ENCODE data around the gene EMP3. TPM values are rescaled to one million over a fixed set of nuclear protein-coding genes. Genes with fewer than 3 reads are reported as not detected.

EMP3 gene
- total and polyA plus RNA-seq, 2 of the 13 experiments (the other 11 are each of a cell fraction or from before 2014, with no cell fraction given) = 2.2 to 7.8 TPM

GRCh38 chr19:48321622-48322591 is 3.4 kb upstream of the EMP3 start (continued):
- TF ChIP-seq, protein P1, sequence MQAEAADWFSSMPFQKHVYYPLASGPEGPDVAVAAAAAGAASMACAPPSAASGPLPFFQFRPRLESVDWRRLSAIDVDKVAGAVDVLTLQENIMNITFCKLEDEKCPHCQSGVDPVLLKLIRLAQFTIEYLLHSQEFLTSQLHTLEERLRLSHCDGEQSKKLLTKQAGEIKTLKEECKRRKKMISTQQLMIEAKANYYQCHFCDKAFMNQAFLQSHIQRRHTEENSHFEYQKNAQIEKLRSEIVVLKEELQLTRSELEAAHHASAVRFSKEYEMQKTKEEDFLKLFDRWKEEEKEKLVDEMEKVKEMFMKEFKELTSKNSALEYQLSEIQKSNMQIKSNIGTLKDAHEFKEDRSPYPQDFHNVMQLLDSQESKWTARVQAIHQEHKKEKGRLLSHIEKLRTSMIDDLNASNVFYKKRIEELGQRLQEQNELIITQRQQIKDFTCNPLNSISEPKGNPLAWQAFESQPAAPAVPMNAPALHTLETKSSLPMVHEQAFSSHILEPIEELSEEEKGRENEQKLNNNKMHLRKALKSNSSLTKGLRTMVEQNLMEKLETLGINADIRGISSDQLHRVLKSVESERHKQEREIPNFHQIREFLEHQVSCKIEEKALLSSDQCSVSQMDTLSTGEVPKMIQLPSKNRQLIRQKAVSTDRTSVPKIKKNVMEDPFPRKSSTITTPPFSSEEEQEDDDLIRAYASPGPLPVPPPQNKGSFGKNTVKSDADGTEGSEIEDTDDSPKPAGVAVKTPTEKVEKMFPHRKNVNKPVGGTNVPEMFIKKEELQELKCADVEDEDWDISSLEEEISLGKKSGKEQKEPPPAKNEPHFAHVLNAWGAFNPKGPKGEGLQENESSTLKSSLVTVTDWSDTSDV (CRISPR knock-in tag; IDR thresholded peaks at IDR 0.05) = no peak
- TF ChIP-seq NAIF1 (CRISPR knock-in tag; IDR thresholded peaks at IDR 0.05; ENCODE audit: borderline replicate concordance) (no peak), ZNF256 (CRISPR knock-in tag; conservative IDR thresholded peaks at IDR 0.05) (no peak), RBAK (CRISPR knock-in tag; IDR thresholded peaks at IDR 0.05) (no peak), ZBTB38 (CRISPR knock-in tag; IDR thresholded peaks at IDR 0.05) (peak; percentile 80), SKI (IDR thresholded peaks at IDR 0.05; ENCODE audit: partially characterized antibody) (no peak), ZFYVE20 (CRISPR knock-in tag; IDR thresholded peaks at IDR 0.05; ENCODE audit: borderline replicate concordance, low read depth) (no peak), TBX3 (IDR thresholded peaks at IDR 0.05; ENCODE audit: borderline replicate concordance) (no peak), SIX4 (CRISPR knock-in tag; IDR thresholded peaks at IDR 0.05) (no peak), TSC22D2 (CRISPR knock-in tag; IDR thresholded peaks at IDR 0.05; ENCODE audit: borderline replicate concordance) (no peak), ZNF552 (CRISPR knock-in tag; IDR thresholded peaks at IDR 0.05; ENCODE audit: borderline replicate concordance) (no peak), DNMT1 (CRISPR knock-in tag; IDR thresholded peaks at IDR 0.05) (no peak), ZNF577 (CRISPR knock-in tag; IDR thresholded peaks at IDR 0.05; ENCODE audit: borderline replicate concordance, low read depth) (no peak), ZNF629 (CRISPR knock-in tag; conservative IDR thresholded peaks at IDR 0.05) (no peak), ZBTB33 (CRISPR knock-in tag; IDR thresholded peaks at IDR 0.05) (peak; percentile 83), SMARCC2 (IDR thresholded peaks at IDR 0.05) (no peak), HES4 (CRISPR knock-in tag; IDR thresholded peaks at IDR 0.05; ENCODE audit: borderline replicate concordance) (no peak), TEAD2 (CRISPR knock-in tag; IDR thresholded peaks at IDR 0.05) (no peak), ZNF230 (CRISPR knock-in tag; IDR thresholded peaks at IDR 0.05) (no peak), ARNT2 (CRISPR knock-in tag; IDR thresholded peaks at IDR 0.05; ENCODE audit: low read depth) (no peak), THYN1 (CRISPR knock-in tag; IDR thresholded peaks at IDR 0.05; ENCODE audit: borderline replicate concordance, low read depth) (no peak), ZNF143 (CRISPR knock-in tag; IDR thresholded peaks at IDR 0.05) (no peak), CCDC6 (CRISPR knock-in tag; IDR thresholded peaks at IDR 0.05) (no peak), MXD1 (CRISPR knock-in tag; IDR thresholded peaks at IDR 0.05) (no peak)
- TF ChIP-seq, protein P2, sequence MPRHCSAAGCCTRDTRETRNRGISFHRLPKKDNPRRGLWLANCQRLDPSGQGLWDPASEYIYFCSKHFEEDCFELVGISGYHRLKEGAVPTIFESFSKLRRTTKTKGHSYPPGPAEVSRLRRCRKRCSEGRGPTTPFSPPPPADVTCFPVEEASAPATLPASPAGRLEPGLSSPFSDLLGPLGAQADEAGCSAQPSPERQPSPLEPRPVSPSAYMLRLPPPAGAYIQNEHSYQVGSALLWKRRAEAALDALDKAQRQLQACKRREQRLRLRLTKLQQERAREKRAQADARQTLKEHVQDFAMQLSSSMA (CRISPR knock-in tag; IDR thresholded peaks at IDR 0.05) = no peak
